Measurements from ENCODE around the gene MIA3.

GRCh38 chr1:222627232-222627631 is 9.3 kb downstream of the MIA3 start:
- TF ChIP-seq CTCF (conservative IDR thresholded peaks at IDR 0.05 in 1 of 2, IDR thresholded peaks at IDR 0.05 in 1 of 2; ENCODE audit: low read depth in 1 of 2, low read length in 2 of 2) (no peak), EZH2 (IDR thresholded peaks at IDR 0.05; ENCODE audit: low read length, missing control alignments) (no peak)

Measured in fibroblast of lung (primary cell).